Left lung (tissue), 10 donors: ENCODE results near the gene CAMKK1. TPM values are rescaled to one million over a fixed set of nuclear protein-coding genes. Genes with fewer than 3 reads are reported as not detected.

Source experiments
- ATAC-seq: fragments of 200-7000 bp; cut with Tn5 transposase; one replicate; pipeline ENCODE4 v1.9.1; 2020; ENCODE audit warnings: moderate library complexity
- DNase-seq, 4 donors: peaks; one replicate each; pipeline ENCODE4 v3.0.0-alpha.2; 2013 to 2020
- H3K27ac ChIP-seq, 2 donors: fragments of 200-600 bp; sonication (generic) in 1 of 2; one replicate each; pipeline versions ENCODE4 v1.5.0 to v1.8.0; 2020 to 2021
- H3K27me3 ChIP-seq, 2 donors: fragments of 200-600 bp; sonication (generic) in 1 of 2; one replicate each; pipeline versions ENCODE4 v1.5.0 to v1.8.0; 2020 to 2021
- H3K36me3 ChIP-seq, 2 donors: fragments of 200-600 bp; sonication (generic) in 1 of 2; one replicate each; pipeline versions ENCODE4 v1.5.0 to v1.8.0; 2020 to 2021
- H3K4me1 ChIP-seq, 2 donors: fragments of 200-600 bp; one replicate each; pipeline ENCODE4 v1.8.0; 2021
- H3K4me3 ChIP-seq, 2 donors: fragments of 200-600 bp; sonication (generic) in 1 of 2; one replicate each; pipeline versions ENCODE4 v1.5.0 to v1.8.0; 2020 to 2021; ENCODE audit warnings: mild to moderate bottlenecking in 1 of 2
- H3K9me3 ChIP-seq, 2 donors: fragments of 200-600 bp; sonication (generic) in 1 of 2; one replicate each; pipeline versions ENCODE4 v1.5.0 to v1.8.0; 2020 to 2021
- CTCF ChIP-seq, 2 donors: fragments of 200-600 bp; sonication (generic) in 1 of 2; IDR thresholded peaks; one replicate each; pipeline versions ENCODE4 v1.5.0 to v1.8.0; 2021; ENCODE audit warnings: antibody characterized with exemption in 2 of 2
- intact Hi-C, 2 donors: fragments of 100-400 bp; cut with DNase I; formaldehyde crosslinking; loops; one replicate each; pipeline versions ENCODE4 v1.11.2 to v1.14.2; 2022
- polyA plus RNA-seq, 6 donors: library from polyadenylated mRNA; unstranded; fragments of 120-200 nt; gene quantifications; one replicate each; pipeline ENCODE4 v1.2.1, GENCODE V29; 2013; ENCODE audit not compliant: insufficient read length in 6 of 6
- total RNA-seq, 2 donors: library from RNA; stranded (reverse); fragmentation: NEBNext Ultra II Directional; extraction: Animal tissue kit (Norgen Biotek cat#: 25700); gene quantifications; one replicate each; pipeline ENCODE4 v1.2.1, GENCODE V29; 2021
- donor health status: DM: no; HTN: yes; CAD: no.
- donor health status: DM: no; HTN: no; CAD: no.

The CAMKK1 gene
- total and polyA plus RNA-seq, 8 donors: 2.7 to 13.4 (median 3.9) TPM

GRCh38 chr17:3875317-3875716, 17.5 kb downstream of the CAMKK1 start:
- H3K27me3 ChIP-seq: no peaks in the 10 kb centered on the region
- ATAC-seq: no peak
- no peak for TF ChIP-seq CTCF (IDR thresholded peaks at IDR 0.05)
- no peak overlapping the region for H3K4me3 ChIP-seq
- H3K4me1 ChIP-seq: no peaks in the 10 kb centered on the region
- intact Hi-C loops: no loop called here
- peaks cover 0 to 74% of the 10 kb centered on the region in 2 donors for H3K36me3 ChIP-seq
- H3K9me3 ChIP-seq: no peaks in the 10 kb centered on the region
- H3K27ac ChIP-seq: no peak overlapping the region
- no peak for DNase-seq

GRCh38 chr17:3873862-3874261, 19.0 kb downstream of the CAMKK1 start:
- TF ChIP-seq CTCF (IDR thresholded peaks at IDR 0.05): no peak
- intact Hi-C loops: no loop called here
- ATAC-seq: no peak

GRCh38 chr17:3870871-3871306, 22.0 kb downstream of the CAMKK1 start:
- DNase-seq (no peak), ATAC-seq (peak; percentile 41)
- H3K4me1 ChIP-seq: no peaks in the 10 kb centered on the region
- intact Hi-C loops: no loop called here
- no peak for TF ChIP-seq CTCF (IDR thresholded peaks at IDR 0.05)
- no peak overlapping the region for H3K4me3 ChIP-seq
- no peak overlapping the region for H3K27ac ChIP-seq
- H3K36me3 ChIP-seq: peaks cover 0 to 52% of the 10 kb centered on the region in 2 donors
- no peaks in the 10 kb centered on the region for H3K9me3 ChIP-seq
- H3K27me3 ChIP-seq: no peaks in the 10 kb centered on the region

More at GRCh38 chr17:3873862-3874261, 19.0 kb downstream of the CAMKK1 start:
- Histone ChIP-seq H3K4me1 (no peaks in the 10 kb centered on the region), H3K36me3 (peaks cover 0 to 72% of the 10 kb centered on the region in 2 donors), H3K27me3 (no peaks in the 10 kb centered on the region), H3K27ac (no peak overlapping the region), H3K4me3 (no peak overlapping the region), H3K9me3 (no peaks in the 10 kb centered on the region)
- DNase-seq: no peak

- intact Hi-C loops: no loop called here
- ATAC-seq (no peak), DNase-seq (no peak)
- no peak for TF ChIP-seq CTCF (IDR thresholded peaks at IDR 0.05)
- Histone ChIP-seq H3K4me3 (no peak overlapping the region), H3K4me1 (no peaks in the 10 kb centered on the region), H3K9me3 (no peaks in the 10 kb centered on the region), H3K27ac (no peak overlapping the region), H3K27me3 (no peaks in the 10 kb centered on the region), H3K36me3 (peaks cover 0 to 32% of the 10 kb centered on the region in 2 donors)
These were observed 25.2 kb downstream of the CAMKK1 start for GRCh38 chr17:3867606-3868005.

GRCh38 chr17:3867106-3867505, 25.7 kb downstream of the CAMKK1 start:
- Histone ChIP-seq H3K9me3 (no peaks in the 10 kb centered on the region), H3K27ac (no peak overlapping the region), H3K4me3 (no peak overlapping the region), H3K36me3 (peaks cover 0 to 27% of the 10 kb centered on the region in 2 donors), H3K27me3 (no peaks in the 10 kb centered on the region), H3K4me1 (no peaks in the 10 kb centered on the region)
- ATAC-seq (no peak), DNase-seq (no peak)
- intact Hi-C loops: no loop called here
- no peak for TF ChIP-seq CTCF (IDR thresholded peaks at IDR 0.05)
